HG03175 (cell line): ENCODE data around the gene KRTAP5-10.
"Not testable (repeated sequence)": the region's sequence is repeated elsewhere in the genome, so short reads cannot be mapped to it uniquely, and the experiment has no call there.

ENCODE experiments used
- ATAC-seq: cut with Tn5 transposase; IDR thresholded peaks from one replicate; pipeline ENCODE4 v1.9.1; 2021; ENCODE audit warnings: mild to moderate bottlenecking, moderate library complexity; ENCODE audit not compliant: unreplicated experiment

KRTAP5-10 gene

DNA sequence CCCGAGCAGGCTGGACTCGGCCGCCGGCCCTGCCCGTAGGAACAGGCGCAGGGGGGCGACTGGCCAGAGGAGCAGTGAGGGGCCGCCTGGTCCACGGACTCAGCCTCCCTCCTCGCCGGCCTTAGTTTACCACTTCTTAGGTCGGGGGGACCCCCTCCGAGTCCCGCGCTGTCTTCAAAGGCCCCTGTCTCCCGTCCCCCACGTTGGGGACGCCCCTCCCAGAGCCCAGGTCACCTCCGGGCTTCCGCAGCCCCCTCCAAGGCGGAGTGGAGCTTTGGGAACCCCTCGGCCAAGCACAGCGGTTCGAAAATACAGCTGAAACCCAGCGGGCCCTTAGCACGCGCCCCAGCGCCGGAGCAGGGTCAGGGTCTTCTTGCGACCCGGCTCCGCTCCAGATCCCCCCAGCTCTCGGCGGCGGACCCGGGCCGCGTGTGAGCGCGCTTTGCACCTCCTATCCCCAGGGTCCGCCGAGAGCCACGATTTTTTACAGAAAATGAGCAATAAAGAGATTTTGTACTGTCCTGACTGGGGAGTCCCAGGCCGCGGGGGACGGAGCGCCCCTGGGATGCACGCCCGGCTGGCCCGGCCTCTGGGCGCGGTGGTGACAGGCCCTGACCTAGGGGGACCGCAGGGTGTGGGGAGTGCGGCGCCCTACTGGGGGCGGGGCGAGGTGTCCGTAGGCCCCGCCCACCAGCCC is 42.3 kb downstream of the KRTAP5-10 start:
- not testable (repeated sequence) for ATAC-seq

DNA sequence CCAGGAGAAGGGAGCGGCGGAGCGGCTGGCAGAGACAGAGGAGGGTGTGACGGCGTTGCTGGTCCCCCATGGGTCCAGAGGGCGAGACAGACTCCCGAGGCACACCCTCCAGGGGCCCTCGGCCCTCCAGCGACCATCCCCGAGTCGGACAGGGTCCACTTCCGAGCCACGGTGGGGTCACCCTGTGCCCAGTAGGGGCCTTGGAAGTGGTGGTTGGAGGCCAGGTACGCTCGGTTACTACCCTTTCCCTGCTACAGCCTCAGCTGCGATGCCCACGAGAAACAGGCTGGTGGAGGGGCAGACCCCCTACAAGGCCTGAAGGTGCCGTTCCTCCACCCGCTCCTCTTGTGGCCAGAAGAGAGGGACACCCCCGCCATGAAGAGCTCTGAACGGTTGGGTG is 42.9 kb downstream of the KRTAP5-10 start:
- not testable (repeated sequence) for ATAC-seq

DNA sequence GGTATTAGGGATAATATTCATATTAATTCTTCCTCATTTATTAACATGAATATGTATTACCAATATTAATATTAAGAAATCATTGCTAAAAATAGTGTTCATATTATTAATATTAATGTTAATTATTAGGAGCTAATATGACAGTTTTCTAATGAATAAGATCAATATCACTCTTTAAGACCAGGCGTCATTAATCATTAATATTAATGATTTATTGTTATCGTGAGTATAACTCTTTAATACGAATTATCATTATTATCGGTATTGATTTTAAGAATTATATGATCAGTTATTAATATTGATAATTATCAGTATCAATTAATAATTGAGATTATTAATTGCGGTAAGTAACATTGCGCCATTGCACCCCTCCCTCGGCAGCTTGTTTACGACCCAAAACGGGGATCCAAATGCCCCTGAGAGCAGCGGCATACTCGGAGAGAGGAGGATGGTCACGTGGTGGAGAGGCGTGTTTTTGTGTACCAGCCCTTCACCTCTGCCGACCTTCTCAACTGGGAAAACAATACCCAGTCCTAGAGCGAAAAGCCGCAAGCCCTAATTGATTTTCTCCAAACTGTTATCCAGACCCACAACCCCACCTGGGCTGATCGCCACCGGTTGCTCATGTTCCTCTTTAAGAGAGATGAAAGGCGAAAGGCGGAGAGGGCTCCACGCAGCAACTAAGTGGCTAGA is 46.0 kb downstream of the KRTAP5-10 start:
- not testable (repeated sequence) for ATAC-seq

DNA sequence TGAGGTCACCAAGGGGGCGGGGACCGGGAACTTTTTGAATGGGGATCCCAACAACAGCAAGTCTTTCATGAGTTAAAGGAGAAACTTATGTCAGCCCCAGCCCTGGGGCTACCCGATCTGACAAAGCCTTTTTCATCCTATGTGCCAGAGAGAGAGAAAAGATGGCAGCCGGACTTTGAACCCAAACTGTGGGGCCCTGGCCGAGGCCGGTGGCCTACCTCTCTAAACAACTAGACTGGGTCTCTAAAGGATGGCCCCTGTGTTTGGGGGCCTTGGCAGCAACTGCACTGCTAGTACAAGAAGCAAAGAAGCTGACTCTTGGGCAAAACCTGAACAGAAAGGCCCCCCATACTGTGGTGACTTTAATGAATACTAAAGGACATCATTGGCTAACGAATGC is 48.6 kb downstream of the KRTAP5-10 start:
- not testable (repeated sequence) for ATAC-seq

DNA sequence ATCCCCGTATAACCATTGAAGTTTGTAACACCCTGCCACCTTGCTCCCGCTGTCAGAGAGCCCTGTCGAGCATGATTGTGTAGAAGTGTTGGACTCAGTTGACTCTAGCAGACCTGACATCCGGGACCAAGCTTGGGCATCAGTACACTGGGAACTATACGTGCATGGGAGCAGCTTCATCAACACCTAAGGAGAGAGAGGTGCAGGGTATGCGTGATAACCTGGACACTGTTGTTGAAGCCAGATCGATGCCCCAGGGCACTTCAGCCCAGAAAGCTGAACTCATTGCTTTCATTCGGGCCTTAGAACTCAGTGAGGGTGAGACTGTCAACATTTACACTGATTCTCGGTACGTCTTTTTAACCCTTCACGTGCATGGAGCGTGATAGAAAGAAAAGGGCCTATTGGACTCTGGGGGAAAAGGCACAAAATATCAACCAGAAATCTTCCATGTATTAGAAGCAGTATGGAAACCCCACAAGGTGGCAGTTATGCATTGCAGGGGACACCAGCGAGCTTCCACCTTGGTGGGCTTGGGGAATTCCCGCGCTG is 49.1 kb downstream of the KRTAP5-10 start:
- ATAC-seq: not testable (repeated sequence)

DNA sequence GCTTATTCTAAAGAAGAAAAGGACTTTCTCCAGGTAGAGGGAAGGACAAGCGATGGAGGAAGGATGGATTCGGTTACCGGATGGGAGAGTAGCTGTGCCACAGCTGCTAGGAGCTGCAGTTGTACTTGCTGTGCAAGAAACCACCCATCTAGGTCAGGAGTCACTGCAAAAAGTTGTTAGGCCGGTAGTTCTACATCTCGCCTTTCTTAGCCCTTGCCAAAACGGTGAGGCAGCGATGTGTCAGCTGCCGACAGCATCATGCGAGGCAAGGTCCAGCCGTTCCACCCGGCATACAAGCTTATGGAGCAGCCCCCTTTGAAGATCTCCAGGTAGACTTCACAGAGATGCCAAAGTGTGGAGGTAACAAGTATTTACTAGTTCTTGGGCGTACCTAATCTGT is 49.6 kb downstream of the KRTAP5-10 start:
- ATAC-seq: not testable (repeated sequence)
